Kidney (tissue), 14 donors: ENCODE data around the gene TSPOAP1. TPM values are rescaled to one million over a fixed set of nuclear protein-coding genes. Genes with fewer than 3 reads are reported as not detected.

Experiments used
- DNase-seq, 5 donors: peaks; one replicate each; pipeline ENCODE4 v3.0.0-alpha.2; 2013 to 2020
- FAIRE-seq: peaks from 2 replicates; lab custom pipeline; 2012; peaks lifted over from hg19 to GRCh38; lab: Jason Lieb, UNC
- H3K27ac ChIP-seq, 2 donors: one replicate each; pipeline ENCODE4 v1.7.0; 2013; ENCODE audit warnings: low read depth in 2 of 2, low read length in 2 of 2, inconsistent platforms in 1 of 2
- H3K27me3 ChIP-seq: one replicate; pipeline ENCODE4 v1.7.1; 2013; ENCODE audit warnings: low read length, inconsistent platforms; ENCODE audit not compliant: control insufficient read depth, insufficient read depth
- H3K36me3 ChIP-seq, 3 donors: one replicate each; pipeline versions ENCODE4 v1.7.0 to v1.7.1; 2013; ENCODE audit warnings: low read length in 3 of 3, control low read depth in 1 of 3, inconsistent platforms in 1 of 3; ENCODE audit not compliant: insufficient read depth in 3 of 3, control insufficient read depth in 2 of 3
- H3K4me1 ChIP-seq, 3 donors: one replicate each; pipeline versions ENCODE4 v1.7.0 to v1.7.1; 2013; ENCODE audit warnings: low read length in 3 of 3, inconsistent platforms in 1 of 3, low read depth in 1 of 3; ENCODE audit not compliant: control insufficient read depth in 2 of 3, insufficient read depth in 2 of 3
- H3K4me3 ChIP-seq, 3 donors: one replicate each; pipeline versions ENCODE4 v1.7.0 to v1.8.1; 2013; ENCODE audit warnings: low read length in 3 of 3, control low read depth in 1 of 3, inconsistent platforms in 1 of 3
- H3K9ac ChIP-seq, 3 donors: one replicate each; pipeline versions ENCODE4 v1.7.0 to v1.7.1; 2013; ENCODE audit warnings: low read length in 3 of 3, control low read depth in 1 of 3, inconsistent platforms in 1 of 3
- H3K9me3 ChIP-seq, 3 donors: one replicate each; pipeline versions ENCODE4 v1.7.0 to v1.7.1; 2013; ENCODE audit warnings: low read length in 3 of 3, control low read depth in 1 of 3, inconsistent platforms in 1 of 3; ENCODE audit not compliant: control insufficient read depth in 2 of 3, insufficient read depth in 1 of 3
- intact Hi-C: fragments of 100-400 bp; cut with DNase I; formaldehyde crosslinking; loops from one replicate; pipeline ENCODE4 v1.11.1; 2022
- polyA plus RNA-seq: library from polyadenylated mRNA; stranded (reverse); fragments of 350-450 nt; fragmentation: Illumina TruSeq; extraction: RNeasy Lipid Tissue Mini Kit (QIAGEN cat#74804); gene quantifications from one replicate; pipeline ENCODE4 v1.2.3, GENCODE V29; 2014; ENCODE audit warnings: low read depth, low replicate concordance; ENCODE audit not compliant: insufficient read depth
- total RNA-seq: library from RNA; stranded (reverse); fragmentation: NEBNext Ultra II Directional; extraction: Animal tissue kit (Norgen Biotek cat#: 25700); gene quantifications from one replicate; pipeline ENCODE4 v1.2.1, GENCODE V29; 2021
- TF ChIP-seq, protein P1 (sequence below): IDR thresholded peaks from 3 replicates; pipeline ENCODE4 v1.5.1; 2012; ENCODE audit warnings: mild to moderate bottlenecking, moderate library complexity, borderline replicate concordance; ENCODE audit not compliant: insufficient read depth; ENCODE audit errors: extremely low read depth
- donor health status: control.
- donor health status: control.
- donor health status: control.
- donor health status: control.
- donor health status: control.
- donor health status: DM: yes; HTN: yes; CAD: no.
- donor health status: Normal renal cell carcinoma (clear cell type).

TSPOAP1 gene
- total and polyA plus RNA-seq, 2 donors from 2014 or later = 12.5 to 30.6 TPM

DNA sequence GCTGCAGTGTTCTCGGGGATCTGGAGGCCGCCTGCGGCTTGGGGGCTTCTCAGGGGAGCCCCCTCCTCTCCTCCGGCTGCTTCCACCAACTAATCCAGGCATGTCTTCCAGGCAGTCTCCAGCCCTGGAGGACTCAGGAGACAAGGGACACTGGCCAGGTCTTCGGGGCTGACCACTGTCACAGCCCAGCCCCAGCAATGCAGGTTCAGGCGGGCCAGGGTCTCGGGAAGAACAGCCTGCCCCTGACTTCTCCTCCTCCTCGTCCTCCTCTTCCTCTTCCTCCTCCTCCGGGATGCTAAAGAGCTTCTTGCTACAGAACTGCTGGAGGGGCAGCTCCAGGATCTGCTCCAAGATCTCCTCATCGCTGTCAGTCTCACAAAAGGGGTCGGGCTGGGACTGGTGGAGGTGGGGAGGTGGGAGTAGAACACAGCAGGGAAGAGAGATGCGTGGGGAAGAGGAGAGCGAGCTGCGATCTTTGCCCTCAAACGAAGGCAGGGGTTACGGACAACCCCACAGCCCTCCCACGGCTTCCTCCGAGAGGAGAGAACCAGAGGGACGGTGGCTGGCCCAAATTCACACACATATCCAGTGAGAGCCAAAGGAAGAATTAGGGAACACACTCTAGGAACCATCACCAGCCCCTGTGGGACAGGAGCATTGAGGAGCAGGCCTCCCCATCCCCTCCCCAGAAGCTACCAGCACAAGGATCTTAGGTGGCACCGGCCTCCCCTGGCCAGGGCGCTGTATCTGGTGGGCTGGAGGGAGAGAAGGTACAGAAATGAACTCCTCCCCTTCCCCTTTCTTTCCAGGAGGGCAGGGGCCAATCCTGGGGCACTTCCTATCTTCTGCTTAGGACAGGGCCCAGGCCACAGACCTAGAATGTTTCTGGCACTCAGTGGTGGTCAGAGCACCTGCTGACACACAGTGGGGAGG is 19.3 kb downstream of the TSPOAP1 start:
- no peak overlapping the region for H3K9ac ChIP-seq
- DNase-seq (peak in 1 of 5 donors; percentile 24), FAIRE-seq (no peak)
- no peaks in the 10 kb centered on the region for H3K9me3 ChIP-seq
- H3K4me3 ChIP-seq = no peak overlapping the region
- no peaks in the 10 kb centered on the region for H3K4me1 ChIP-seq
- TF ChIP-seq, protein P1, sequence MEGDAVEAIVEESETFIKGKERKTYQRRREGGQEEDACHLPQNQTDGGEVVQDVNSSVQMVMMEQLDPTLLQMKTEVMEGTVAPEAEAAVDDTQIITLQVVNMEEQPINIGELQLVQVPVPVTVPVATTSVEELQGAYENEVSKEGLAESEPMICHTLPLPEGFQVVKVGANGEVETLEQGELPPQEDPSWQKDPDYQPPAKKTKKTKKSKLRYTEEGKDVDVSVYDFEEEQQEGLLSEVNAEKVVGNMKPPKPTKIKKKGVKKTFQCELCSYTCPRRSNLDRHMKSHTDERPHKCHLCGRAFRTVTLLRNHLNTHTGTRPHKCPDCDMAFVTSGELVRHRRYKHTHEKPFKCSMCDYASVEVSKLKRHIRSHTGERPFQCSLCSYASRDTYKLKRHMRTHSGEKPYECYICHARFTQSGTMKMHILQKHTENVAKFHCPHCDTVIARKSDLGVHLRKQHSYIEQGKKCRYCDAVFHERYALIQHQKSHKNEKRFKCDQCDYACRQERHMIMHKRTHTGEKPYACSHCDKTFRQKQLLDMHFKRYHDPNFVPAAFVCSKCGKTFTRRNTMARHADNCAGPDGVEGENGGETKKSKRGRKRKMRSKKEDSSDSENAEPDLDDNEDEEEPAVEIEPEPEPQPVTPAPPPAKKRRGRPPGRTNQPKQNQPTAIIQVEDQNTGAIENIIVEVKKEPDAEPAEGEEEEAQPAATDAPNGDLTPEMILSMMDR = no peak
- intact Hi-C loops = loop anchor here (10.0 kb wide), 1 partner anchor 136 kb away; no protein-coding TSS in a partner anchor
- H3K27ac ChIP-seq = no peak overlapping the region
- H3K36me3 ChIP-seq = no peaks in the 10 kb centered on the region
- no peaks in the 10 kb centered on the region for H3K27me3 ChIP-seq

DNA sequence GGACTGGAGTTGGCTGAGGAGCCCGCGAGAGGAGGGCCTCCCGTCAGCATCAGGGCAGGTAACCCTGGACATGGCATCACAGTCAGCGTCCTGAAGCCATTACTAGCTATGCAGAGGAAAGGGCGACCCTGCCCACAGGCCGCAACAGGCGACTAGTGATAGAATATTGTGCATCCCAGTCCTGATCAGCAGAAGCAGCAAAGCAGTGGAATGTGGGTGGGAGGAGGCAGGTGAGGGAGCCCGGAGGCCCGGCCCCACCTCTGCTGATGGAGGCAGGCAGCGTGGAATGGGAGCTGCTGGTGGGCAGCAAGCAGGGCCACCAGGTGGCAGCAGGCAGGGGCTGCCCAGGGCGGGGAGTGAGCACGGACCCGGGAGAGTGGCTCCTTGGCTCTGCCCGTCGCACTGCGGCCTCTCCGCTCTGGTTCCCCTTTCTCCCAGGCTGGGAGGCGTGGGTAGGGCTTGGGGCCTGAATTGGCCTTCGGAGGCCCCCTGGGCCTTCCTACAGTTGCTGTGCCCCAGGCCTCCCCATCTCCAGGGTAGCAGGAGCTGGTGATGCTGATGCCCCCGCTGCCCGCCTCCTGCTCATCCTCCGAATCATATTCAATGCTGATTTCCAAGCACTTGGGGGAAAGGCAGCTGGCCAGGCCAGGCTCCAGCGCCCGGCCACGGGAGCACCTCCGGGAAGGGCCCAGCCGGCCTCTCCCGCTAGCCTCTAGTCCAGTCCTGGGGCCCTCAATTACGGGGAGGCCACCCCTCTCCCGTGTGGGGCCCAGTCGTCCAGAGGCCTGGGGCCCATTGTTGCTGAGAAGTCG is 20.2 kb downstream of the TSPOAP1 start:
- intact Hi-C loops = loop anchor here (10.0 kb wide), 1 partner anchor 136 kb away; no protein-coding TSS in a partner anchor
- no peaks in the 10 kb centered on the region for H3K9me3 ChIP-seq
- no peak overlapping the region for H3K27ac ChIP-seq
- no peak overlapping the region for H3K9ac ChIP-seq
- TF ChIP-seq, protein P1 = no peak
- no peaks in the 10 kb centered on the region for H3K4me1 ChIP-seq
- no peak overlapping the region for H3K4me3 ChIP-seq
- FAIRE-seq (no peak), DNase-seq (peak in 3 of 5 donors; percentile 16 to 72 (median 42))
- no peaks in the 10 kb centered on the region for H3K27me3 ChIP-seq
- H3K36me3 ChIP-seq = peaks cover 0 to 2% (median 0%) of the 10 kb centered on the region in 3 donors

DNA sequence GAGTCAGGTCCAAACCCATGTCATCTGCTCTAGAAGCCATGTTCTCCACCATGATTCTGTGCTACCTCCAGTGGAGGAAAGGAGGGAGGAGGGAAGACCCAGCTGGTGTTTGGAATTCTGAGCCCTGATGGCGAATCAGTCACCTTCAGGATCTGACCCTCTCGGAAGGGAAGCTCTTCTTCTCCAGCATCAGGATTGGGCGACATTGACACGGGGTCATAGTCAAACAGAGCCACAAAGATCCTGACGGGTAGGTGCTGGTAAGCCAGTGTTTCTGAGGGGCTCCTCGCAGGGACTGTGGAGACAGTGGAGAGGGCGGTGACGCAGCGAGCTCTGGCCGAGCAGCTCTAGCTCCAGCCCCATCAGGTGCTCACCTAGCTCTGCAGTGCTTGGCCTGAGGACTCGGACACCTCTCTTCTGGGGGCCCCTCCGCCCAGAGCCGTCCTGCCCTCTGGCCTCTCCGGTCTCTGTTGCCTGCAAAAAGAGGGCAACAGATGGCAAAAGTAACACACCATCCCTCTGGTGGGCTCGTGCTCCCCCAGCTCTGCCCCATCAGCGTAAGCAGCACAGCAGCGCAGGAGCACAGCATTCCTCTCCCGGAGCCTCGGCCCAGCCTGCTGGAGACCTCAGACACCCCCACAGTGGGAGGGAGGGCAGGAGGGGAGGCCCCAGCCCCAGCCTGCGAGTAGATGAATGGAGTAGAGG is 21.0 kb downstream of the TSPOAP1 start:
- no peak overlapping the region for H3K9ac ChIP-seq
- H3K4me1 ChIP-seq = no peaks in the 10 kb centered on the region
- no peaks in the 10 kb centered on the region for H3K9me3 ChIP-seq
- intact Hi-C loops = loop anchor here (10.0 kb wide), 1 partner anchor 137 kb away; no protein-coding TSS in a partner anchor
- TF ChIP-seq, protein P1 = no peak
- H3K27me3 ChIP-seq = no peaks in the 10 kb centered on the region
- H3K36me3 ChIP-seq = peaks cover 0 to 2% (median 0%) of the 10 kb centered on the region in 3 donors
- DNase-seq (peak in 1 of 5 donors; percentile 34), FAIRE-seq (no peak)
- no peak overlapping the region for H3K4me3 ChIP-seq
- H3K27ac ChIP-seq = no peak overlapping the region
